HL-60 (cell line): ENCODE results near the gene ATP10A.

Experiments
- CTCF ChIP-seq: IDR thresholded peaks from one replicate; pipeline ENCODE4 v1.5.1; 2011; ENCODE audit warnings: low read length, control low read depth, inconsistent platforms; ENCODE audit not compliant: insufficient read depth
- GABPA ChIP-seq: IDR thresholded peaks from 2 replicates; pipeline ENCODE4 v1.6.1; 2012; ENCODE audit warnings: low read depth
- POLR2AphosphoS5 ChIP-seq: IDR thresholded peaks from 2 replicates; pipeline ENCODE4 v1.6.1; 2012; ENCODE audit warnings: low read depth
- REST ChIP-seq: IDR thresholded peaks from 2 replicates; pipeline ENCODE4 v1.6.1; 2012; ENCODE audit warnings: low read depth; ENCODE audit not compliant: insufficient replicate concordance

- TF ChIP-seq CTCF, result no peak
- no peak for TF ChIP-seq REST
- TF ChIP-seq POLR2AphosphoS5, result no peak
- TF ChIP-seq GABPA, result no peak
Observed at GRCh38 chr15:25679492-25679891, 183.6 kb downstream of the ATP10A start.
